ENCODE results near the gene SMARCC1.

- no peak for TF ChIP-seq CTCF (IDR thresholded peaks at IDR 0.05)
- TF ChIP-seq POLR2A (IDR thresholded peaks at IDR 0.05): no peak
Observed at GRCh38 chr3:47614788-47615187, 166.9 kb downstream of the SMARCC1 start.
